Measurements from ENCODE around the gene PRORP. TPM values are rescaled to one million over a fixed set of nuclear protein-coding genes. Genes with fewer than 3 reads are reported as not detected.

The PRORP gene
- polyA plus RNA-seq, 1 of the 3 experiments (the other 2 are of a cell fraction): 17.9 TPM

DNA sequence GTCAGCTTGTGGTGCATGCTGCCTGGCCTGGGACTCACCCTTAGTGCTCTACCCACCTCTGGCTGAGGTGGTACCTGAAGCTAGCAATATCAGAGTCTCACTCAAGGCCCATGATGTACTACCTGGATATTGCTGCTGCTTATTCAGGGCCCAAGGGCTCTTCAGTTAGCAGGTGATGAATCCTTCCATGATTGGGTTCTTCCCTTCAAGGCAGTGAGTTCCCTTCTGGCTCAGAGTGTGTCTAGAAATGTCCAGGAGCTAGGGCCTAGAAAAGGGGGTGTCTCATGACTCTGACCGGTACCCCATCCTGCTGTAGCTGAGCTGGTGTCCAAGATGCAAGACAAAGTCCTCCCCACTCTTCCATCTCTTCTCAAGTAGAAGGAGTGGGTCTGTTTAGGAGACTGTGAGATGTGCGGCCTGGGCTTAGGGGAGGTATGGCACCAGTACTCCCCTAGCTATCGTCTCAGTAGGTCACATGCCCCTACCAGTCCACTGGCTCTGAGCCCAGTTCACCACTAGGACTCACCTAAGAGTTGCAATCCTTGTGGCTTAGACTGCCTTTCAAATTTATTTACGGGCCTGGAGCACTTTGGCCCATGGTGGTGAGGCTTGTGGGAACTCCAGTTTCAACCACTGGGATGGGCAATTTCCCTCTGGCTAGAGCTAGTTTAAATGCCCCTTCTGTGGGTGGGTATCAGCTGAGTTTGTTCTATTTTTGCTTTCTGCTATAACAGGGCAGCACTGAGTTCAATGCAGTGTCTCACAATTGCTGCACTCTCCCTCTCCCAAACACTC lies 12.2 kb downstream of the PRORP start:
- WGBS (ENCODE audit: low lambda C conversion rate): 90% methylated on average over 3 of the region's 4 CpGs
- H3K27ac ChIP-seq (ENCODE audit: low read depth in 2 of 2, low read length in 1 of 2): no peak overlapping the region
- H2AFZ ChIP-seq (ENCODE audit: low read depth): no peak overlapping the region
- DNase-seq: no peak
- H3K4me2 ChIP-seq: no peak overlapping the region
- H3K79me2 ChIP-seq (ENCODE audit: insufficient read depth): peaks cover 38% of the 10 kb centered on the region; the same call in 1 of the 2 replicates
- H3K9ac ChIP-seq: no peak overlapping the region
- H3F3A ChIP-seq (replicated peaks; ENCODE audit: insufficient read depth): peaks cover 7% of the 10 kb centered on the region
- ChIA-PET POLR2A (no interaction called here), CTCF (interaction anchor here (0.9 to 1.2 kb wide), 2 partner anchors 272 to 288 kb away, joined by 3 read pairs; no protein-coding TSS in a partner anchor)
- no peak overlapping the region for H3K4me3 ChIP-seq (ENCODE audit: low read depth in 2 of 2, low read length in 1 of 2)
- H3K4me1 ChIP-seq (ENCODE audit: control insufficient read depth in 1 of 2, insufficient read depth in 2 of 2, low read depth in 1 of 2, low read length in 1 of 2): no peaks in the 10 kb centered on the region
- H3K9me3 ChIP-seq: no peaks in the 10 kb centered on the region
- no peaks in the 10 kb centered on the region for H3K27me3 ChIP-seq (ENCODE audit: insufficient read depth)
- no peaks in the 10 kb centered on the region for H4K20me1 ChIP-seq (ENCODE audit: insufficient read depth)
- H3K36me3 ChIP-seq (replicated peaks in 1 of 2; ENCODE audit: control insufficient read depth in 1 of 2, insufficient read depth in 2 of 2, low read length in 1 of 2): peaks cover 7 to 24% of the 10 kb centered on the region in 2 experiments
- no peaks in the 10 kb centered on the region for H3K9me2 ChIP-seq
- no peak for TF ChIP-seq FOXJ3 (CRISPR knock-in tag; IDR thresholded peaks at IDR 0.05)
- TF ChIP-seq POLR2AphosphoS5 (IDR thresholded peaks at IDR 0.05; ENCODE audit: low read depth, low read length): no peak
- TF ChIP-seq EZH2phosphoT487 (IDR thresholded peaks at IDR 0.05; ENCODE audit: borderline replicate concordance, low read depth): no peak
- TF ChIP-seq, protein P1, sequence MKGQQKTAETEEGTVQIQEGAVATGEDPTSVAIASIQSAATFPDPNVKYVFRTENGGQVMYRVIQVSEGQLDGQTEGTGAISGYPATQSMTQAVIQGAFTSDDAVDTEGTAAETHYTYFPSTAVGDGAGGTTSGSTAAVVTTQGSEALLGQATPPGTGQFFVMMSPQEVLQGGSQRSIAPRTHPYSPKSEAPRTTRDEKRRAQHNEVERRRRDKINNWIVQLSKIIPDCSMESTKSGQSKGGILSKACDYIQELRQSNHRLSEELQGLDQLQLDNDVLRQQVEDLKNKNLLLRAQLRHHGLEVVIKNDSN (IDR thresholded peaks at IDR 0.05; ENCODE audit: borderline replicate concordance, low read depth): no peak
- TF ChIP-seq MEF2A (IDR thresholded peaks at IDR 0.05; ENCODE audit: borderline replicate concordance, low read depth): no peak
- TF ChIP-seq FOXM1 (IDR thresholded peaks at IDR 0.05; ENCODE audit: low read depth): no peak
- TF ChIP-seq, protein P2, sequence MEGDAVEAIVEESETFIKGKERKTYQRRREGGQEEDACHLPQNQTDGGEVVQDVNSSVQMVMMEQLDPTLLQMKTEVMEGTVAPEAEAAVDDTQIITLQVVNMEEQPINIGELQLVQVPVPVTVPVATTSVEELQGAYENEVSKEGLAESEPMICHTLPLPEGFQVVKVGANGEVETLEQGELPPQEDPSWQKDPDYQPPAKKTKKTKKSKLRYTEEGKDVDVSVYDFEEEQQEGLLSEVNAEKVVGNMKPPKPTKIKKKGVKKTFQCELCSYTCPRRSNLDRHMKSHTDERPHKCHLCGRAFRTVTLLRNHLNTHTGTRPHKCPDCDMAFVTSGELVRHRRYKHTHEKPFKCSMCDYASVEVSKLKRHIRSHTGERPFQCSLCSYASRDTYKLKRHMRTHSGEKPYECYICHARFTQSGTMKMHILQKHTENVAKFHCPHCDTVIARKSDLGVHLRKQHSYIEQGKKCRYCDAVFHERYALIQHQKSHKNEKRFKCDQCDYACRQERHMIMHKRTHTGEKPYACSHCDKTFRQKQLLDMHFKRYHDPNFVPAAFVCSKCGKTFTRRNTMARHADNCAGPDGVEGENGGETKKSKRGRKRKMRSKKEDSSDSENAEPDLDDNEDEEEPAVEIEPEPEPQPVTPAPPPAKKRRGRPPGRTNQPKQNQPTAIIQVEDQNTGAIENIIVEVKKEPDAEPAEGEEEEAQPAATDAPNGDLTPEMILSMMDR (IDR thresholded peaks at IDR 0.05): no peak
- TF ChIP-seq RXRA (IDR thresholded peaks at IDR 0.05; ENCODE audit: borderline replicate concordance, low read depth): no peak
- no peak for TF ChIP-seq NRF1 (IDR thresholded peaks at IDR 0.05; ENCODE audit: low read depth, low read length)
- TF ChIP-seq EP300 (IDR thresholded peaks at IDR 0.05; ENCODE audit: borderline replicate concordance in 1 of 2, low read depth in 1 of 2, low read length in 1 of 2): no peak
- TF ChIP-seq SIN3A (IDR thresholded peaks at IDR 0.05; ENCODE audit: borderline replicate concordance, low read depth, low read length): no peak
- TF ChIP-seq RCOR1 (IDR thresholded peaks at IDR 0.05; ENCODE audit: low read length): no peak
- no peak for TF ChIP-seq ELF1 (IDR thresholded peaks at IDR 0.05)
- TF ChIP-seq, protein P3, sequence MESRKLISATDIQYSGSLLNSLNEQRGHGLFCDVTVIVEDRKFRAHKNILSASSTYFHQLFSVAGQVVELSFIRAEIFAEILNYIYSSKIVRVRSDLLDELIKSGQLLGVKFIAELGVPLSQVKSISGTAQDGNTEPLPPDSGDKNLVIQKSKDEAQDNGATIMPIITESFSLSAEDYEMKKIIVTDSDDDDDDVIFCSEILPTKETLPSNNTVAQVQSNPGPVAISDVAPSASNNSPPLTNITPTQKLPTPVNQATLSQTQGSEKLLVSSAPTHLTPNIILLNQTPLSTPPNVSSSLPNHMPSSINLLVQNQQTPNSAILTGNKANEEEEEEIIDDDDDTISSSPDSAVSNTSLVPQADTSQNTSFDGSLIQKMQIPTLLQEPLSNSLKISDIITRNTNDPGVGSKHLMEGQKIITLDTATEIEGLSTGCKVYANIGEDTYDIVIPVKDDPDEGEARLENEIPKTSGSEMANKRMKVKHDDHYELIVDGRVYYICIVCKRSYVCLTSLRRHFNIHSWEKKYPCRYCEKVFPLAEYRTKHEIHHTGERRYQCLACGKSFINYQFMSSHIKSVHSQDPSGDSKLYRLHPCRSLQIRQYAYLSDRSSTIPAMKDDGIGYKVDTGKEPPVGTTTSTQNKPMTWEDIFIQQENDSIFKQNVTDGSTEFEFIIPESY (IDR thresholded peaks at IDR 0.05; ENCODE audit: borderline replicate concordance, low read depth): no peak
- TF ChIP-seq, protein P4, sequence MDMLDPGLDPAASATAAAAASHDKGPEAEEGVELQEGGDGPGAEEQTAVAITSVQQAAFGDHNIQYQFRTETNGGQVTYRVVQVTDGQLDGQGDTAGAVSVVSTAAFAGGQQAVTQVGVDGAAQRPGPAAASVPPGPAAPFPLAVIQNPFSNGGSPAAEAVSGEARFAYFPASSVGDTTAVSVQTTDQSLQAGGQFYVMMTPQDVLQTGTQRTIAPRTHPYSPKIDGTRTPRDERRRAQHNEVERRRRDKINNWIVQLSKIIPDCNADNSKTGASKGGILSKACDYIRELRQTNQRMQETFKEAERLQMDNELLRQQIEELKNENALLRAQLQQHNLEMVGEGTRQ (IDR thresholded peaks at IDR 0.05; ENCODE audit: borderline replicate concordance, low read depth, low read length): no peak
- TF ChIP-seq CHD2 (IDR thresholded peaks at IDR 0.05; ENCODE audit: low read length, partially characterized antibody): no peak
- no peak for TF ChIP-seq TAF1 (IDR thresholded peaks at IDR 0.05; ENCODE audit: borderline replicate concordance, low read depth, low read length)
